HepG2 (cell line): ENCODE data around the gene ENPP7. TPM values are rescaled to one million over a fixed set of nuclear protein-coding genes. Genes with fewer than 3 reads are reported as not detected.
A peak's percentile ranks its signal among the peaks of the same experiment; 100 is the strongest.

Experiments used
- ATAC-seq: fragments of 200-7000 bp; cut with Tn5 transposase; 3 replicates; pipeline ENCODE4 v1.9.1; 2020; ENCODE audit warnings: mild to moderate bottlenecking, moderate library complexity
- BruUV-seq: library from RNA; stranded (reverse); fragments of 400-500 nt; replicated peaks from 2 replicates; lab custom pipeline; 2021; lab: Mats Ljungman, UMichigan
- CTCF ChIA-PET: fragments of 300-600 bp; formaldehyde crosslinking; extraction: SDS; loops from one replicate; lab custom pipeline; 2021; ENCODE audit warnings: low total read pairs, inconsistent platforms, low intra/inter-chr PET ratio; lab: Yijun Ruan, JAX
- POLR2A ChIA-PET: fragments of 350-600 bp; sonication (Branson Sonifier 250); formaldehyde crosslinking; loops from one replicate; lab custom pipeline; 2020; ENCODE audit warnings: antibody characterized with exemption, inconsistent platforms; lab: Yijun Ruan, JAX
- DNase-seq: peaks from one replicate; pipeline ENCODE4 v3.0.0-alpha.2; 2015; ENCODE audit warnings: low spot score
- FAIRE-seq: peaks from 3 replicates; lab custom pipeline; 2011; peaks lifted over from hg19 to GRCh38; lab: Jason Lieb, UNC
- H2AFZ ChIP-seq: one replicate; pipeline ENCODE4 v1.6.1; 2011; ENCODE audit warnings: low read length, inconsistent platforms
- H3K27ac ChIP-seq: fragments of 300-600 bp; 3 replicates; pipeline ENCODE4 v1.8.0; 2011; ENCODE audit warnings: mixed run types, mild to moderate bottlenecking, mixed read lengths, low read length, inconsistent platforms; ENCODE audit not compliant: insufficient read depth; ENCODE audit errors: extremely low read length
- H3K27me3 ChIP-seq, 2 experiments: fragments of 200-600 bp in 1 of 2; 2 replicates in 1 of 2; 3 replicates in 1 of 2; pipeline versions ENCODE4 v1.6.0 to v1.8.0; 2011; ENCODE audit warnings: low read length in 2 of 2, mild to moderate bottlenecking in 2 of 2, moderate library complexity in 2 of 2, inconsistent platforms in 1 of 2; ENCODE audit not compliant: insufficient read depth in 2 of 2, control insufficient read depth in 1 of 2
- H3K36me3 ChIP-seq, 2 experiments: fragments of 200-600 bp in 1 of 2; replicated peaks in 1 of 2; 2 replicates in 1 of 2; 3 replicates in 1 of 2; pipeline versions ENCODE4 v1.5.1 to v1.8.0; 2011; ENCODE audit warnings: low read length in 2 of 2, inconsistent platforms in 1 of 2; ENCODE audit not compliant: insufficient read depth in 2 of 2, control insufficient read depth in 1 of 2
- H3K4me1 ChIP-seq: 2 replicates; pipeline ENCODE4 v1.5.1; 2012; ENCODE audit warnings: low read length, inconsistent platforms; ENCODE audit not compliant: insufficient read depth
- H3K4me2 ChIP-seq: 2 replicates; pipeline ENCODE4 v1.6.0; 2011; ENCODE audit warnings: low read depth, low read length, inconsistent platforms
- H3K4me3 ChIP-seq, 3 experiments: fragments of 200-600 bp in 1 of 3; sonication (generic), shearing (Covaris generic) in 1 of 3; replicated peaks in 1 of 3; 2 replicates each; pipeline ENCODE4 v1.5.1; 2011 to 2016; ENCODE audit warnings: low read length in 3 of 3, inconsistent platforms in 2 of 3, low read depth in 2 of 3, mild to moderate bottlenecking in 2 of 3, control low read depth in 1 of 3, mixed read lengths in 1 of 3; ENCODE audit not compliant: insufficient read depth in 1 of 3
- H3K79me2 ChIP-seq: one replicate; pipeline ENCODE4 v1.6.1; 2011; ENCODE audit warnings: low read length, inconsistent platforms; ENCODE audit not compliant: insufficient read depth
- H3K9ac ChIP-seq: 2 replicates; pipeline ENCODE4 v1.6.0; 2011; ENCODE audit warnings: mild to moderate bottlenecking, low read depth, low read length, inconsistent platforms; ENCODE audit not compliant: insufficient read depth
- H3K9me3 ChIP-seq: 2 replicates; pipeline ENCODE4 v1.5.1; 2012; ENCODE audit warnings: mild to moderate bottlenecking, low read length
- H4K20me1 ChIP-seq: 2 replicates; pipeline ENCODE4 v1.6.0; 2011; ENCODE audit warnings: inconsistent platforms, mild to moderate bottlenecking, low read length, moderate library complexity; ENCODE audit not compliant: insufficient read depth
- CBFB ChIP-seq: sonication (generic); formaldehyde crosslinking; IDR thresholded peaks from 2 replicates; pipeline ENCODE4 v1.4.0; 2020; ENCODE audit warnings: missing genetic modification reagents
- PHF20 ChIP-seq: sonication (generic); formaldehyde crosslinking; IDR thresholded peaks from 2 replicates; pipeline ENCODE4 v1.5.0; 2020; ENCODE audit warnings: mild to moderate bottlenecking, missing genetic modification reagents
- PRDM4 ChIP-seq: sonication (generic); formaldehyde crosslinking; IDR thresholded peaks from 2 replicates; pipeline ENCODE4 v1.9.0; 2021; ENCODE audit warnings: missing genetic modification reagents, borderline replicate concordance
- RELA ChIP-seq: sonication (generic); formaldehyde crosslinking; IDR thresholded peaks from 2 replicates; pipeline ENCODE4 v1.4.0; 2020; ENCODE audit warnings: missing genetic modification reagents
- TFAP4 ChIP-seq: sonication (generic); IDR thresholded peaks from 2 replicates; pipeline ENCODE4 v1.6.1; 2016; ENCODE audit warnings: low read depth, borderline replicate concordance
- TIGD3 ChIP-seq: sonication (generic); formaldehyde crosslinking; IDR thresholded peaks from 2 replicates; pipeline ENCODE4 v1.5.1; 2020; ENCODE audit warnings: mild to moderate bottlenecking, missing genetic modification reagents, borderline replicate concordance
- YY1 ChIP-seq: IDR thresholded peaks from 2 replicates; pipeline ENCODE4 v1.6.1; 2011; ENCODE audit warnings: low read length, low read depth, moderate library complexity, mild to moderate bottlenecking; ENCODE audit not compliant: insufficient read depth, insufficient replicate concordance
- ZFP90 ChIP-seq: sonication (generic); formaldehyde crosslinking; IDR thresholded peaks from 2 replicates; pipeline ENCODE4 v1.8.0; 2022; ENCODE audit warnings: missing genetic modification reagents, mild to moderate bottlenecking, inconsistent platforms, borderline replicate concordance
- ZFY ChIP-seq: sonication (generic); formaldehyde crosslinking; IDR thresholded peaks from 2 replicates; pipeline ENCODE4 v1.4.0; 2020; ENCODE audit warnings: missing genetic modification reagents
- ZNF430 ChIP-seq: sonication (generic); formaldehyde crosslinking; IDR thresholded peaks from 2 replicates; pipeline ENCODE4 v1.9.0; 2021; ENCODE audit warnings: mild to moderate bottlenecking, missing genetic modification reagents
- ZNF605 ChIP-seq: sonication (generic); formaldehyde crosslinking; IDR thresholded peaks from 2 replicates; pipeline ENCODE4 v1.8.0; 2022; ENCODE audit warnings: mild to moderate bottlenecking, missing genetic modification reagents
- WGBS: methylation state at CpG from one replicate; pipeline ENCODE4 v1.1.6; 2017; ENCODE audit warnings: low lambda C conversion rate; 5-methylcytosine and 5-hydroxymethylcytosine counted together
- in situ Hi-C: cut with HindIII; loops from 2 replicates; pipeline ENCODE4 v1.10.0; 2017; ENCODE audit warnings: low pct_unique_long_range_greater_than_20kb; ENCODE audit not compliant: extremely low pct_ligation_motif_present
- intact Hi-C: fragments of 100-400 bp; cut with micrococcal nuclease; formaldehyde crosslinking; loops from one replicate; pipeline ENCODE4 v1.10.0; 2022; ENCODE audit not compliant: unreplicated experiment
- polyA plus RNA-seq, 8 experiments: library from polyadenylated mRNA; depleted of rRNA in 3 of 8; stranded (reverse) in 7 of 8; unstranded in 1 of 8; fragments of >200 nt; fragmentation: Illumina TruSeq in 4 of 8; extraction: Trizol in 4 of 8; gene quantifications; 2 replicates each; pipeline versions ENCODE4 v1.2.1 to v1.2.3, GENCODE V29; 2011 to 2016; ENCODE audit warnings: low read depth in 4 of 8, missing spikeins in 1 of 8, mixed read lengths in 1 of 8; ENCODE audit not compliant: insufficient read depth in 1 of 8
- total RNA-seq, 5 experiments: library from RNA; depleted of rRNA; stranded (reverse); fragments of >200 nt; fragmentation: Illumina TruSeq; extraction: Trizol; gene quantifications; 2 replicates each; pipeline ENCODE4 v1.2.3, GENCODE V29; 2016; ENCODE audit warnings: low read depth in 1 of 5
- TF ChIP-seq, protein P1 (sequence below), 2 experiments: sonication (generic) in 1 of 2; formaldehyde crosslinking in 1 of 2; IDR thresholded peaks; 2 replicates each; pipeline versions ENCODE4 v1.4.0 to v1.6.1; 2016 to 2020; ENCODE audit warnings: borderline replicate concordance in 1 of 2, low read depth in 1 of 2, mild to moderate bottlenecking in 1 of 2, missing genetic modification reagents in 1 of 2

Gene ENPP7
- total and polyA plus RNA-seq, 2 of the 13 experiments (the other 11 are each of a cell fraction or from before 2014, with no cell fraction given) = 1.1 to 2.2 TPM

- TF ChIP-seq, protein P1, sequence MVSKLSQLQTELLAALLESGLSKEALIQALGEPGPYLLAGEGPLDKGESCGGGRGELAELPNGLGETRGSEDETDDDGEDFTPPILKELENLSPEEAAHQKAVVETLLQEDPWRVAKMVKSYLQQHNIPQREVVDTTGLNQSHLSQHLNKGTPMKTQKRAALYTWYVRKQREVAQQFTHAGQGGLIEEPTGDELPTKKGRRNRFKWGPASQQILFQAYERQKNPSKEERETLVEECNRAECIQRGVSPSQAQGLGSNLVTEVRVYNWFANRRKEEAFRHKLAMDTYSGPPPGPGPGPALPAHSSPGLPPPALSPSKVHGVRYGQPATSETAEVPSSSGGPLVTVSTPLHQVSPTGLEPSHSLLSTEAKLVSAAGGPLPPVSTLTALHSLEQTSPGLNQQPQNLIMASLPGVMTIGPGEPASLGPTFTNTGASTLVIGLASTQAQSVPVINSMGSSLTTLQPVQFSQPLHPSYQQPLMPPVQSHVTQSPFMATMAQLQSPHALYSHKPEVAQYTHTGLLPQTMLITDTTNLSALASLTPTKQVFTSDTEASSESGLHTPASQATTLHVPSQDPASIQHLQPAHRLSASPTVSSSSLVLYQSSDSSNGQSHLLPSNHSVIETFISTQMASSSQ (IDR thresholded peaks at IDR 0.05; ENCODE audit: low read depth) = no peak; the same call in 1 of the 2 replicates
- TF ChIP-seq, protein P1 (CRISPR knock-in tag; IDR thresholded peaks at IDR 0.05; ENCODE audit: borderline replicate concordance) = peak; percentile 30; the same call in 1 of the 2 replicates
- TF ChIP-seq, all 625 proteins: peak for 18
Measured at GRCh38 chr17:79742589-79742918, 11.8 kb downstream of the ENPP7 start (continued).

DNA sequence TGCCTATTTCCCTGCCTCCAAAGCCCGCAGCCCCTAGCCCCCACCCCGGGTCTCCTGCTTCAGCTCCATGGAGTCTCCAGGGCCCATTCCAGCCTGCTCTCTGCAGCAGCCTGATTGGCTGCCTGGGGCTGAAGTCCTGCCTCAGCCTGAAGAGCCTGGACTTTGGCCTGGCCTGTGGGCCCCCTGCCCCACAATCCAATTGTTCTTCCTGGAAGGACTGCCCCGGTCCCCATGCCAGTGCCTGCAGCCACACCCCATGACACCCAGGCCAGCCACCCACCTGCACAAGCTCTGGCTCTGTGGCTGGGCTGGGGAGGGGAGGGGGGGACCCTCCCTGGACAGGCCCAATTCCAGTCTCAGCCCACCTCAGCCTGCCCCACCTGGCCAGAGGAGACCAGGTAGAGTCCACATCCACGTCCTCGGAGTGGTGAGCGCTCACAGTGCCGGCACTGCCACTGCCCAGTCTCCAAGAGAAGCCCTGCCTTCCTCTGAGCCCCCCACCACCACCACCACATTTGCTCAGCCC, 12.3 kb downstream of the ENPP7 start:
- Histone ChIP-seq H3K79me2 (no peaks in the 10 kb centered on the region), H3K27me3 (peaks cover 10 to 21% of the 10 kb centered on the region in 2 experiments; a peak in 4 of 5 replicates), H3K36me3 (no peaks in the 10 kb centered on the region), H2AFZ (no peak overlapping the region), H4K20me1 (no peaks in the 10 kb centered on the region), H3K9ac (peak overlapping the region; percentile 63), H3K9me3 (no peaks in the 10 kb centered on the region), H3K4me2 (peak overlapping the region; percentile 96), H3K4me3 (peak overlapping the region; percentile 53 to 75 (median 56)), H3K27ac (peak overlapping the region; percentile 38), H3K4me1 (peaks cover 90% of the 10 kb centered on the region)
- no TSS peak for BruUV-seq
- DNase-seq (peak; percentile 85), ATAC-seq (peak; percentile 70), FAIRE-seq (peak; percentile 89)
- CTCF ChIA-PET = interaction anchor here (0.8 to 1.5 kb wide), 2 partner anchors 32 to 47 kb away, joined by 3 to 4 read pairs; no protein-coding TSS in a partner anchor
- in situ Hi-C loops (no loop called here), intact Hi-C loops (loop anchor here (5.0 to 10.0 kb wide), 5 partner anchors 34 to 244 kb away; partner anchors contain the start of genes CBX2, CBX4 and CBX8)
- POLR2A ChIA-PET = interaction anchor here (0.6 to 5.4 kb wide), 25 partner anchors 10 to 388 kb away, joined by 3 to 46 read pairs (median 5); partner anchors contain the start of genes CBX4 and CBX8
- 0% methylated on average over 7 of the region's 7 CpGs for WGBS
- TF ChIP-seq PHF20 = peak; percentile 68; the same call in 1 of the 2 replicates
- no peak for TF ChIP-seq PRDM4 (CRISPR knock-in tag)
- TF ChIP-seq TIGD3 (CRISPR knock-in tag) = peak; percentile 92; the same call in 1 of the 2 replicates
- peak; percentile 78 for TF ChIP-seq ZFY (CRISPR knock-in tag)
- peak; percentile 50; the same call in 1 of the 2 replicates for TF ChIP-seq ZNF430 (CRISPR knock-in tag)
- peak; percentile 81 for TF ChIP-seq CBFB (CRISPR knock-in tag)
- TF ChIP-seq ZNF605 (CRISPR knock-in tag) = peak; percentile 70; the same call in 1 of the 2 replicates
- TF ChIP-seq TFAP4 = peak; percentile 63
- no peak for TF ChIP-seq RELA
- TF ChIP-seq ZFP90 (CRISPR knock-in tag) = no peak
- TF ChIP-seq YY1 = peak; percentile 60
